OCI-LY7 (cell line): ENCODE results near the gene ELMO2. TPM values are rescaled to one million over a fixed set of nuclear protein-coding genes. Genes with fewer than 3 reads are reported as not detected.

ENCODE experiments used
- BruUV-seq: library from RNA; stranded (reverse); fragments of 400-500 nt; replicated peaks from 2 replicates; lab custom pipeline; 2021; lab: Mats Ljungman, UMichigan
- CTCF ChIA-PET: fragments of 300-600 bp; sonication (Branson Sonifier 250); formaldehyde crosslinking; loops from one replicate; lab custom pipeline; 2022; ENCODE audit warnings: antibody characterized with exemption; ENCODE audit not compliant: unreplicated experiment; lab: Charles Lee
- POLR2A ChIA-PET: fragments of 300-600 bp; sonication (Branson Sonifier 250); formaldehyde crosslinking; loops from one replicate; lab custom pipeline; 2022; ENCODE audit warnings: antibody characterized with exemption; lab: Charles Lee
- DNase-seq: peaks from one replicate; pipeline ENCODE4 v3.0.0-alpha.2; 2015; ENCODE audit warnings: low spot score
- H2AFZ ChIP-seq: fragments of 200-600 bp; sonication (generic), shearing (Covaris generic); 2 replicates; pipeline ENCODE4 v1.6.1; 2014; ENCODE audit warnings: mild to moderate bottlenecking, antibody characterized with exemption, low read length, moderate library complexity
- H3K27ac ChIP-seq: fragments of 200-600 bp; sonication (generic); 2 replicates; pipeline ENCODE4 v1.5.1; 2014; ENCODE audit warnings: mixed run types, low read depth, mild to moderate bottlenecking, moderate library complexity, low read length, inconsistent platforms; ENCODE audit not compliant: poor library complexity, severe bottlenecking
- H3K36me3 ChIP-seq: fragments of 200-600 bp; sonication (generic); 2 replicates; pipeline ENCODE4 v1.6.1; 2014; ENCODE audit warnings: mild to moderate bottlenecking, antibody characterized with exemption, low read length, moderate library complexity, mixed read lengths; ENCODE audit not compliant: insufficient read depth
- H3K4me1 ChIP-seq: fragments of 200-600 bp; sonication (generic); 2 replicates; pipeline ENCODE4 v1.5.1; 2014; ENCODE audit warnings: mild to moderate bottlenecking, low read length; ENCODE audit not compliant: insufficient read depth, poor library complexity, severe bottlenecking
- H3K4me2 ChIP-seq: fragments of 200-600 bp; sonication (generic); 2 replicates; pipeline ENCODE4 v1.6.1; 2014; ENCODE audit warnings: mild to moderate bottlenecking, low read length
- H3K4me3 ChIP-seq: fragments of 200-600 bp; sonication (generic); 2 replicates; pipeline ENCODE4 v1.5.1; 2014; ENCODE audit warnings: mild to moderate bottlenecking, low read depth, low read length; ENCODE audit not compliant: poor library complexity, severe bottlenecking
- H3K79me2 ChIP-seq: fragments of 200-600 bp; sonication (generic); 2 replicates; pipeline ENCODE4 v1.6.1; 2016; ENCODE audit warnings: low read depth, mild to moderate bottlenecking, low read length, moderate library complexity, mixed read lengths; ENCODE audit not compliant: insufficient read depth
- H3K9me2 ChIP-seq: fragments of 200-600 bp; sonication (generic); 2 replicates; pipeline ENCODE4 v1.6.1; 2016; ENCODE audit warnings: mild to moderate bottlenecking, low read length, mixed read lengths; ENCODE audit not compliant: insufficient read depth
- H3K9me3 ChIP-seq: fragments of 200-600 bp; sonication (generic); 2 replicates; pipeline ENCODE4 v1.6.1; 2014; ENCODE audit warnings: mild to moderate bottlenecking, mixed run types, low read length, mixed read lengths
- H4K20me1 ChIP-seq: fragments of 200-600 bp; sonication (generic); 2 replicates; pipeline ENCODE4 v1.6.1; 2014; ENCODE audit warnings: mild to moderate bottlenecking, antibody characterized with exemption, low read length, moderate library complexity, mixed read lengths; ENCODE audit not compliant: insufficient read depth
- EZH2phosphoT487 ChIP-seq: fragments of 200-600 bp; sonication (generic); IDR thresholded peaks from 2 replicates; pipeline ENCODE4 v1.6.1; 2018; ENCODE audit warnings: low read depth, borderline replicate concordance, mild to moderate bottlenecking, mixed run types, antibody characterized with exemption, low read length, moderate library complexity, mixed read lengths
- intact Hi-C: fragments of 100-400 bp; cut with micrococcal nuclease; formaldehyde crosslinking; loops from one replicate; pipeline ENCODE4 v1.10.0; 2022; ENCODE audit not compliant: unreplicated experiment
- total RNA-seq, 2 experiments: library from RNA; depleted of rRNA in 1 of 2; stranded (reverse); fragments of >200 nt in 1 of 2; shearing (Covaris generic) in 1 of 2; gene quantifications; 2 replicates each; pipeline ENCODE4 v1.2.3, GENCODE V29; 2014 to 2022
- TF ChIP-seq, protein P1 (sequence below): fragments of 200-600 bp; sonication (generic); conservative IDR thresholded peaks from 2 replicates; pipeline ENCODE4 v1.5.1; 2014; ENCODE audit warnings: mild to moderate bottlenecking, antibody characterized with exemption, low read length, moderate library complexity, mixed read lengths

ELMO2 gene
- total RNA-seq, 2 experiments from 2014 or later, result 16.0 to 36.4 TPM

- peaks cover 9% of the 10 kb centered on the region; the same call in 1 of the 2 replicates for H3K36me3 ChIP-seq
- no TSS peak for BruUV-seq
- no peak overlapping the region for H2AFZ ChIP-seq
- H3K4me2 ChIP-seq, result peak overlapping the region; percentile 51
- peak; percentile 59 for DNase-seq
- no peaks in the 10 kb centered on the region for H3K9me2 ChIP-seq
- CTCF ChIA-PET, result interaction anchor here (0.6 kb wide), 1 partner anchor 319 kb away, joined by 3 read pairs; no protein-coding TSS in a partner anchor
- no peaks in the 10 kb centered on the region for H3K9me3 ChIP-seq
- intact Hi-C loops, result loop anchor here (1.0 to 5.0 kb wide), 3 partner anchors 42 to 327 kb away; no protein-coding TSS in a partner anchor
- POLR2A ChIA-PET, result no interaction called here
- H3K79me2 ChIP-seq, result no peaks in the 10 kb centered on the region
- H3K4me1 ChIP-seq, result peaks cover 24% of the 10 kb centered on the region
- peak overlapping the region; percentile 17 for H3K4me3 ChIP-seq
- H3K27ac ChIP-seq, result peak overlapping the region; percentile 57
- TF ChIP-seq, protein P1, sequence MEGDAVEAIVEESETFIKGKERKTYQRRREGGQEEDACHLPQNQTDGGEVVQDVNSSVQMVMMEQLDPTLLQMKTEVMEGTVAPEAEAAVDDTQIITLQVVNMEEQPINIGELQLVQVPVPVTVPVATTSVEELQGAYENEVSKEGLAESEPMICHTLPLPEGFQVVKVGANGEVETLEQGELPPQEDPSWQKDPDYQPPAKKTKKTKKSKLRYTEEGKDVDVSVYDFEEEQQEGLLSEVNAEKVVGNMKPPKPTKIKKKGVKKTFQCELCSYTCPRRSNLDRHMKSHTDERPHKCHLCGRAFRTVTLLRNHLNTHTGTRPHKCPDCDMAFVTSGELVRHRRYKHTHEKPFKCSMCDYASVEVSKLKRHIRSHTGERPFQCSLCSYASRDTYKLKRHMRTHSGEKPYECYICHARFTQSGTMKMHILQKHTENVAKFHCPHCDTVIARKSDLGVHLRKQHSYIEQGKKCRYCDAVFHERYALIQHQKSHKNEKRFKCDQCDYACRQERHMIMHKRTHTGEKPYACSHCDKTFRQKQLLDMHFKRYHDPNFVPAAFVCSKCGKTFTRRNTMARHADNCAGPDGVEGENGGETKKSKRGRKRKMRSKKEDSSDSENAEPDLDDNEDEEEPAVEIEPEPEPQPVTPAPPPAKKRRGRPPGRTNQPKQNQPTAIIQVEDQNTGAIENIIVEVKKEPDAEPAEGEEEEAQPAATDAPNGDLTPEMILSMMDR, result peak; percentile 92
- no peak for TF ChIP-seq EZH2phosphoT487
- no peaks in the 10 kb centered on the region for H4K20me1 ChIP-seq
These were observed 57.2 kb downstream of the ELMO2 start for GRCh38 chr20:46349035-46349741.

GRCh38 chr20:46347841-46348803 is 58.3 kb downstream of the ELMO2 start:
- peaks cover 9% of the 10 kb centered on the region; the same call in 1 of the 2 replicates for H3K36me3 ChIP-seq
- POLR2A ChIA-PET, result no interaction called here
- H3K79me2 ChIP-seq, result no peaks in the 10 kb centered on the region
- DNase-seq, result no peak
- no peaks in the 10 kb centered on the region for H3K9me3 ChIP-seq
- H2AFZ ChIP-seq, result no peak overlapping the region
- H3K9me2 ChIP-seq, result no peaks in the 10 kb centered on the region
- CTCF ChIA-PET, result interaction anchor here (0.6 kb wide), 1 partner anchor 318 kb away, joined by 3 read pairs; no protein-coding TSS in a partner anchor
- H3K4me1 ChIP-seq, result peaks cover 24% of the 10 kb centered on the region
- TF ChIP-seq EZH2phosphoT487, result no peak
- TF ChIP-seq, protein P1, result no peak
- no peak overlapping the region for H3K27ac ChIP-seq
- intact Hi-C loops, result loop anchor here (2.0 to 5.0 kb wide), 2 partner anchors 41 to 326 kb away; no protein-coding TSS in a partner anchor
- no peaks in the 10 kb centered on the region for H4K20me1 ChIP-seq
- H3K4me2 ChIP-seq, result no peak overlapping the region
- no TSS peak for BruUV-seq
- no peak overlapping the region for H3K4me3 ChIP-seq
